ENCODE results near the gene SRBD1.

Gene SRBD1

DNA sequence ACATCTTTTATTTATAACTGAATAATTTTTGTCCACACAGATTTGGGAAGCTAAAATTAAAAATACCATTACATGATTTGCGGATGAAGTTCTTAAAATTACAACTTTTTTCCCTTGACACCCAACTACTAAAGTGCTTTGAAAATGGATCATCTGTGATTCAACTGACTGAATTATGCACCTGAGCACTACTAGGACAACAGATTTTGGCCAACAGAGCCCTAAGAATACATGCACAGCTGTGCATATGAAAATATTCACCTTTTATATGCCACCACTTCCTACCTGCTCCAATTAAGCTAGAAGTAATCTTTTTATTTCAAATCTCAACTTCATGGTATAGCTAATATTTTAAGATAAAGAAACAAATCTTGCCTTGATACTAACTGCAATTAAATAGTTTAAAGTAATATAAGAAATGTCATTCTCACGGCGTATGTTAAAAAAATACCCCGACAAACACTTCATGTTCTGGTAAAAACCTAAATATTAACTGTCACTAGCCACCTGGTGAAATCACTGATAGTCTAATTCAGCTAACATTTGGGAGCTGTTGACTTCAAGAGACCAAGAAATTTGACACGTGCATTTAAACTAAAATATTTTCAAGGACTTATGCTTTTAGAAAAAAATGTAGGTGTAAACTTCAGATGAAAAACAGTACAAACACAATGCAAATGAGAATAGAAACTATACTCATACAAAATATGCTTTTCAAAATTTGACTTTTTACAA, 153.7 kb downstream of the SRBD1 start:
- TF ChIP-seq, protein P1, sequence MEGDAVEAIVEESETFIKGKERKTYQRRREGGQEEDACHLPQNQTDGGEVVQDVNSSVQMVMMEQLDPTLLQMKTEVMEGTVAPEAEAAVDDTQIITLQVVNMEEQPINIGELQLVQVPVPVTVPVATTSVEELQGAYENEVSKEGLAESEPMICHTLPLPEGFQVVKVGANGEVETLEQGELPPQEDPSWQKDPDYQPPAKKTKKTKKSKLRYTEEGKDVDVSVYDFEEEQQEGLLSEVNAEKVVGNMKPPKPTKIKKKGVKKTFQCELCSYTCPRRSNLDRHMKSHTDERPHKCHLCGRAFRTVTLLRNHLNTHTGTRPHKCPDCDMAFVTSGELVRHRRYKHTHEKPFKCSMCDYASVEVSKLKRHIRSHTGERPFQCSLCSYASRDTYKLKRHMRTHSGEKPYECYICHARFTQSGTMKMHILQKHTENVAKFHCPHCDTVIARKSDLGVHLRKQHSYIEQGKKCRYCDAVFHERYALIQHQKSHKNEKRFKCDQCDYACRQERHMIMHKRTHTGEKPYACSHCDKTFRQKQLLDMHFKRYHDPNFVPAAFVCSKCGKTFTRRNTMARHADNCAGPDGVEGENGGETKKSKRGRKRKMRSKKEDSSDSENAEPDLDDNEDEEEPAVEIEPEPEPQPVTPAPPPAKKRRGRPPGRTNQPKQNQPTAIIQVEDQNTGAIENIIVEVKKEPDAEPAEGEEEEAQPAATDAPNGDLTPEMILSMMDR (IDR thresholded peaks at IDR 0.05; ENCODE audit: low read depth, low read length, missing control alignments): no peak
- DNase-seq (ENCODE audit: extremely low read depth, low read depth): no peak
- no peak overlapping the region for H3K4me3 ChIP-seq (replicated peaks; ENCODE audit: low read depth, low read length)

DNA sequence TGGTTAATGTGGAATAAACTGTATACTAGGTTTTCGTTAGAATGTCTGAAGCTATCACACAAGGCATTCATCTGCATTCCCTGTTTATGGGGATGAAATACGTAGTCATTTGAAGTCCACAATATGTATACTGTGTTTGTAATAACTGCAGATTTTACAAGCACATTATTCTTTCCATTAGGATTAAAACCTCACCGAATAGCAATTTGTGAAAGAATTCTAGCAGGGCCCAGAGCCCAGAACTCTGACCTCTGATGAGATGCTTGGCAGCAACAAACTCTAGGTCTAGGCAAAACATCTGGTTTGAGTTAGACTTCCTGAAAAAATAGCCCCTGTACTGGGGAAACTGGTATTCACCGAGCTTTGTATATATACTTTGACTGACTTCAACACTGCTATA, 158.2 kb downstream of the SRBD1 start:
- DNase-seq (ENCODE audit: extremely low read depth, low read depth): peak; percentile 90
- TF ChIP-seq, protein P1 (IDR thresholded peaks at IDR 0.05; ENCODE audit: low read depth, low read length, missing control alignments): no peak

DNA sequence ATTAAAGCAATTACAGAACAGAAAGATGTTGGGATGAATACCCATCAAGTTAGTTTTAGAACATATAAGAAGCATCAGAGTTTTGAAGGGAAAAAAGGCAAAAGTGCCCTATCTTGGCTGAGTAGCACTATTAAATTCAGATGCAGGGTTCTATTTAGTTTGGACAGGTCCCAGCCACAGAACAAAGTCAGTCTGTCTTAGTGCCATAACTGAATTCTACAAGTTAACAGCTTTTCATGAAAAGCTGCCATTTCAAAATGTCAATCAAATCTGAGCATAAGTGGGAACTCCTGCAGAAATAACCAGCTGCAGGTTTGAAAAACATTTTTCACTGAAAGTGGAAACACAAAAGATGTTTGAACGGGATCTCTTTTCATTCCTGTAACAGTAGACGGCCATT, 160.4 kb downstream of the SRBD1 start:
- TF ChIP-seq, protein P1 (IDR thresholded peaks at IDR 0.05; ENCODE audit: low read depth, low read length, missing control alignments): no peak
- DNase-seq (ENCODE audit: extremely low read depth, low read depth): no peak
- H3K4me3 ChIP-seq (replicated peaks; ENCODE audit: low read depth, low read length): no peak overlapping the region

More for the DNA sequence above, 158.2 kb downstream of the SRBD1 start:
- H3K4me3 ChIP-seq (replicated peaks; ENCODE audit: low read depth, low read length): no peak overlapping the region

DNA sequence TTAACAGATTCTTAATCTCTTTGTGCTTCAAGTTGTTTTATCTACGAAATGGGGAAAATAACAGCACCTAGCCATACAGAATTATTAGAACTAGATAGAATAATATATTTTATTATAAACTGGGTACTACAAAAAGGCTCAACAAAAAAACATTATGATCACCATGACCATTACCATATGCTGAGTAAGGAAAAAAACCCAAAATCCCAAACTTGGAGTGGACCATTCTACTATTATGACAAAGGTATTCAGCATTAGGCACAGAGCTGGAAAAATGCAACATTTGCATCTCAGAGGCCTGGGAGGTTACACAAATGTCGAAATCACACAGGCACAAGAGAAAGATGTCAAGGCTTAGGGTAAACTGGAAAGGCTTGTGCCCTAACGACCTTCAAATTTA, 162.8 kb downstream of the SRBD1 start:
- no peak overlapping the region for H3K4me3 ChIP-seq (replicated peaks; ENCODE audit: low read depth, low read length)

DNA sequence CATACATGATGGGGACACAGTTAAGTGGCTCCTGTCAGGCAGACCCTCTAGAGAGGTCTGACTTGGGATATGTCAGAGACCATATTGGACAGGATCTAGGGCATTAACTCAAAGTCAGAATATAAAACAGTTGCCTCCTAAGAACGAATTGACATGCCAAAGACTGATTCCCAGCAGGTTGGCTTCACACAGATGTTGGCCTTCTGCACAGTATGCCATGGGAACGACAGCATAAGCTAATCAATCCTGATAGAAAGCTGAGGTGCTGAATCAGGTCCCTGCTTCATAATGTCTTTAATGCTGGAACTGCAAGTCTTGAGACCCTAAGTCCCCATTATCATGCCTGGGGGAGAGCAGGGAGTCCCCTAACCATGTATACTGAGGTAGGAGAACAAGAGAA, 165.1 kb downstream of the SRBD1 start:
- TF ChIP-seq, protein P1 (IDR thresholded peaks at IDR 0.05; ENCODE audit: low read depth, low read length, missing control alignments): no peak
- no peak for DNase-seq (ENCODE audit: extremely low read depth, low read depth)
- H3K4me3 ChIP-seq (replicated peaks; ENCODE audit: low read depth, low read length): no peak overlapping the region

More for the DNA sequence above, 162.8 kb downstream of the SRBD1 start:
- DNase-seq (ENCODE audit: extremely low read depth, low read depth): no peak
- TF ChIP-seq, protein P1 (IDR thresholded peaks at IDR 0.05; ENCODE audit: low read depth, low read length, missing control alignments): no peak

DNA sequence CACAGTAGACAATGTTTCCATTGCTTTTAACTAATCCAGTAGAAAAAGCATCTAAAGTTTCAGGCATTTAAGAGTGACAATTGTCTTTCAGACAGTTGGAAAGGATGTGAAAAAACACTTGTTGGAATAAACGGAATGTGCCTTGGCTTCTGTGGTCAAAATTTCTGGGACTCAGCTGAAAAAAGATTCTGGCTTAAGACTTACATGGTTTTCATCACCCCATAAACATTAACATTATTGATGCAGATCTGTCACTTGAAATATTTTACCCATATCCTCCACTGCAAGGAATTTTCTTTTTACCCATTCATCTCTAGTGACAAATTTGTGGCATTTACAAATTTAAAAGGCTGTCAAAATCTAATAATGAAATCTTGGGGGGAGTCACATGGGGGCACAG, 166.0 kb downstream of the SRBD1 start:
- no peak overlapping the region for H3K4me3 ChIP-seq (replicated peaks; ENCODE audit: low read depth, low read length)
- DNase-seq (ENCODE audit: extremely low read depth, low read depth): no peak
- TF ChIP-seq, protein P1 (IDR thresholded peaks at IDR 0.05; ENCODE audit: low read depth, low read length, missing control alignments): no peak

DNA sequence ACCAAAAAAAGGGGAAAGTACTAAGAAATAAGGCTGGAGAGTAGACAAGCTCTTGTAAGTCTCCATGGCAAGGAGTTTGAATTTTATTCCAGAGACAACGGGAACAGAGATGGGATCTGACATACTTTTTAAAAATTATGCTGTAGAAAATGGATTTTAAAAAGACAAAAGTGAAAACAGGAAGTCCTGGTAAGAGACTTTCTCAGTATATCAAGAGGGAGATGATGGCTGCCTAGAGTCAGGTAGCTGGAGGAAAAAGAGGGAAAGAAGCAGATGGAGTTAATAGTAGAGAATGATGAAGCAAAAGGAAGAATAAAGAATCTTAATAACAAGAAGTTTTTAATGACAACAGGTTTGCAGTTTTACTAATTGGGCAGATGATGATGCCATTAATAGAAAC, 168.1 kb downstream of the SRBD1 start:
- no peak overlapping the region for H3K4me3 ChIP-seq (replicated peaks; ENCODE audit: low read depth, low read length)
- no peak for DNase-seq (ENCODE audit: extremely low read depth, low read depth)

More for the DNA sequence above, 168.1 kb downstream of the SRBD1 start:
- TF ChIP-seq, protein P1 (IDR thresholded peaks at IDR 0.05; ENCODE audit: low read depth, low read length, missing control alignments): no peak

All from HFF-Myc (cell line).